Panc1 (cell line): ENCODE measurements around the gene E2F6. TPM values are rescaled to one million over a fixed set of nuclear protein-coding genes. Genes with fewer than 3 reads are reported as not detected.

Experiments
- ATAC-seq: fragments of 200-7000 bp; cut with Tn5 transposase; 2 replicates; pipeline ENCODE4 v1.9.1; 2020; ENCODE audit warnings: mild to moderate bottlenecking, moderate library complexity
- BruUV-seq: library from RNA; stranded (reverse); fragments of 400-500 nt; replicated peaks from 2 replicates; lab custom pipeline; 2021; lab: Mats Ljungman, UMichigan
- CTCF ChIA-PET: fragments of 300-600 bp; sonication (Branson Sonifier 250); formaldehyde crosslinking; loops from one replicate; lab custom pipeline; 2022; ENCODE audit warnings: antibody characterized with exemption; lab: Charles Lee
- POLR2A ChIA-PET: fragments of 300-600 bp; sonication (Branson Sonifier 250); formaldehyde crosslinking; loops from one replicate; lab custom pipeline; 2022; ENCODE audit warnings: antibody characterized with exemption; lab: Charles Lee
- DNase-seq: peaks from one replicate; pipeline ENCODE4 v3.0.0-alpha.2; 2010; ENCODE audit warnings: low read depth, low spot score
- H3K27ac ChIP-seq: 2 replicates; pipeline ENCODE4 v1.5.1; 2011; ENCODE audit warnings: mild to moderate bottlenecking, low read length, inconsistent platforms
- H3K27me3 ChIP-seq: fragments of 200-500 bp; sonication (Bioruptor generic); 2 replicates; pipeline ENCODE4 v1.6.0; 2014; ENCODE audit warnings: low read length, inconsistent platforms; ENCODE audit not compliant: control insufficient read depth, insufficient read depth
- H3K36me3 ChIP-seq: fragments of 200-500 bp; sonication (Bioruptor generic); 2 replicates; pipeline ENCODE4 v1.5.1; 2014; ENCODE audit warnings: inconsistent platforms, mild to moderate bottlenecking, low read length, moderate library complexity; ENCODE audit not compliant: control insufficient read depth, insufficient read depth
- H3K4me1 ChIP-seq: 2 replicates; pipeline ENCODE4 v1.5.1; 2011; ENCODE audit warnings: inconsistent platforms, mild to moderate bottlenecking, low read length, moderate library complexity; ENCODE audit not compliant: control insufficient read depth, insufficient read depth
- H3K4me3 ChIP-seq, 2 experiments: 2 replicates each; pipeline ENCODE4 v1.5.1; 2011 to 2012; ENCODE audit warnings: low read depth in 2 of 2, low read length in 2 of 2, mild to moderate bottlenecking in 2 of 2, inconsistent platforms in 1 of 2, moderate library complexity in 1 of 2
- H3K9me3 ChIP-seq: fragments of 200-500 bp; sonication (Bioruptor generic); 2 replicates; pipeline ENCODE4 v1.5.1; 2014; ENCODE audit warnings: low read depth, mild to moderate bottlenecking, inconsistent platforms, low read length, moderate library complexity; ENCODE audit not compliant: control insufficient read depth, insufficient read depth
- CTCF ChIP-seq: fragments of 450-650 bp; IDR thresholded peaks from 2 replicates; pipeline ENCODE4 v1.5.1; 2017; ENCODE audit warnings: mild to moderate bottlenecking
- POLR2AphosphoS5 ChIP-seq: IDR thresholded peaks from 2 replicates; pipeline ENCODE4 v1.6.1; 2012; ENCODE audit warnings: mild to moderate bottlenecking, low read depth, low read length, moderate library complexity
- REST ChIP-seq, 2 experiments: IDR thresholded peaks; 2 replicates each; pipeline ENCODE4 v1.6.1; 2011 to 2012; ENCODE audit warnings: low read depth in 2 of 2, control low read depth in 1 of 2, low read length in 1 of 2, mild to moderate bottlenecking in 1 of 2, moderate library complexity in 1 of 2; ENCODE audit not compliant: insufficient read depth in 1 of 2
- SIN3A ChIP-seq: IDR thresholded peaks from 2 replicates; pipeline ENCODE4 v1.6.1; 2012; ENCODE audit warnings: low read depth, mild to moderate bottlenecking, low read length, moderate library complexity, borderline replicate concordance; ENCODE audit not compliant: insufficient read depth
- TCF7L2 ChIP-seq: IDR thresholded peaks from 2 replicates; pipeline ENCODE4 v1.6.1; 2011; ENCODE audit warnings: mild to moderate bottlenecking, low read depth, low read length, inconsistent platforms
- in situ Hi-C: cut with HindIII; loops from 2 replicates; pipeline ENCODE4 v1.10.0; 2016; ENCODE audit warnings: low sequenced_read_pairs, low pct_unique_long_range_greater_than_20kb
- intact Hi-C: fragments of 100-400 bp; cut with micrococcal nuclease; formaldehyde crosslinking; loops from one replicate; pipeline ENCODE4 v1.10.0; 2022; ENCODE audit not compliant: unreplicated experiment
- total RNA-seq: library from RNA; stranded (reverse); gene quantifications from one replicate; pipeline ENCODE4 v1.2.1, GENCODE V29; 2021; ENCODE audit not compliant: unreplicated experiment

E2F6 gene
- total RNA-seq, 1 experiment from 2014 or later: 23.9 TPM

- no TSS peak for BruUV-seq
- DNase-seq (no peak), ATAC-seq (peak; percentile 80)
- in situ Hi-C loops: no loop called here
- H3K27ac ChIP-seq: no peak overlapping the region
- TF ChIP-seq CTCF: peak; percentile 86
- TF ChIP-seq TCF7L2: no peak
- H3K27me3 ChIP-seq: no peaks in the 10 kb centered on the region
- no peaks in the 10 kb centered on the region for H3K9me3 ChIP-seq
- ChIA-PET POLR2A (no interaction called here), CTCF (interaction anchor here (0.6 kb wide), 2 partner anchors 53 to 314 kb away, joined by 4 to 6 read pairs; a partner anchor contains a TSS)
- H3K4me3 ChIP-seq: no peak overlapping the region
- intact Hi-C loops: no loop called here
- H3K36me3 ChIP-seq: peaks cover 33% of the 10 kb centered on the region
- no peaks in the 10 kb centered on the region for H3K4me1 ChIP-seq
These were observed 19.2 kb downstream of the E2F6 start for GRCh38 chr2:11446733-11447248.

- Histone ChIP-seq H3K9me3 (peaks cover 3% of the 10 kb centered on the region; the same call in 1 of the 2 replicates), H3K27ac (no peak overlapping the region), H3K4me3 (no peak overlapping the region), H3K4me1 (no peaks in the 10 kb centered on the region), H3K27me3 (no peaks in the 10 kb centered on the region), H3K36me3 (peaks cover 23% of the 10 kb centered on the region)
- no TSS peak for BruUV-seq
- ATAC-seq: no peak
- intact Hi-C loops (no loop called here), in situ Hi-C loops (no loop called here)
- ChIA-PET POLR2A (no interaction called here), CTCF (no interaction called here)
- no peak for DNase-seq
- no peak for TF ChIP-seq REST (IDR thresholded peaks at IDR 0.05; ENCODE audit: insufficient read depth in 1 of 2, low read depth in 2 of 2, low read length in 1 of 2)
- TF ChIP-seq POLR2AphosphoS5: no peak
- no peak for TF ChIP-seq TCF7L2
These were observed 21.2 kb downstream of the E2F6 start for GRCh38 chr2:11444737-11445136.

- ChIA-PET CTCF (no interaction called here), POLR2A (no interaction called here)
- no peak for DNase-seq
- TF ChIP-seq SIN3A (no peak), POLR2AphosphoS5 (no peak), REST (IDR thresholded peaks at IDR 0.05; ENCODE audit: insufficient read depth in 1 of 2, low read depth in 2 of 2, low read length in 1 of 2) (no peak), CTCF (no peak), TCF7L2 (no peak)
- Histone ChIP-seq H3K4me1 (no peaks in the 10 kb centered on the region), H3K27ac (no peak overlapping the region), H3K4me3 (no peak overlapping the region), H3K9me3 (peaks cover 11% of the 10 kb centered on the region), H3K36me3 (no peaks in the 10 kb centered on the region; the same call in 1 of the 2 replicates), H3K27me3 (no peaks in the 10 kb centered on the region)
- ATAC-seq: no peak
- in situ Hi-C loops (no loop called here), intact Hi-C loops (no loop called here)
- BruUV-seq: no TSS peak
These were observed 27.3 kb downstream of the E2F6 start for GRCh38 chr2:11438555-11439080.
